Central memory CD8-positive, alpha-beta T cell (primary cell): Measurements from ENCODE around the gene DRD3.

Source experiments
- ATAC-seq: fragments of 150-1000 bp; cut with Tn5 transposase; replicated peaks from 2 replicates; pipeline ENCODE4 v1.10.0; 2022; ENCODE audit warnings: mild to moderate bottlenecking, moderate FRiP score, moderate number of reproducible peaks; ENCODE audit not compliant: poor library complexity, severe bottlenecking; ENCODE audit errors: extremely low read depth
- DNase-seq, 2 donors: peaks; one replicate each; pipeline ENCODE4 v3.0.0; 2021; ENCODE audit warnings: low spot score in 2 of 2
- H3K27ac Mint-ChIP-seq: one replicate; pipeline ENCODE4 v1.8.0; 2022; ENCODE audit warnings: low read depth, mild to moderate bottlenecking, moderate library complexity, mixed read lengths
- H3K27me3 Mint-ChIP-seq: one replicate; pipeline ENCODE4 v1.8.0; 2022; ENCODE audit warnings: mixed read lengths
- H3K36me3 Mint-ChIP-seq: one replicate; pipeline ENCODE4 v1.8.0; 2022; ENCODE audit warnings: mild to moderate bottlenecking, moderate library complexity, mixed read lengths; ENCODE audit not compliant: insufficient read depth
- H3K4me1 Mint-ChIP-seq: one replicate; pipeline ENCODE4 v1.8.0; 2022; ENCODE audit warnings: mixed read lengths
- H3K4me3 Mint-ChIP-seq: one replicate; pipeline ENCODE4 v1.8.0; 2022; ENCODE audit warnings: mild to moderate bottlenecking, moderate library complexity, mixed read lengths
- H3K9me3 Mint-ChIP-seq: one replicate; pipeline ENCODE4 v1.8.0; 2022; ENCODE audit warnings: mixed read lengths

Gene DRD3

GRCh38 chr3:114128826-114129225, 50.0 kb downstream of the DRD3 start:
- Mint-ChIP-seq H3K4me1 (no peaks in the 10 kb centered on the region), H3K36me3 (no peaks in the 10 kb centered on the region), H3K27ac (no peak overlapping the region), H3K27me3 (peaks cover 6% of the 10 kb centered on the region), H3K4me3 (no peak overlapping the region), H3K9me3 (no peaks in the 10 kb centered on the region)
- DNase-seq (no peak), ATAC-seq (no peak)

DNA sequence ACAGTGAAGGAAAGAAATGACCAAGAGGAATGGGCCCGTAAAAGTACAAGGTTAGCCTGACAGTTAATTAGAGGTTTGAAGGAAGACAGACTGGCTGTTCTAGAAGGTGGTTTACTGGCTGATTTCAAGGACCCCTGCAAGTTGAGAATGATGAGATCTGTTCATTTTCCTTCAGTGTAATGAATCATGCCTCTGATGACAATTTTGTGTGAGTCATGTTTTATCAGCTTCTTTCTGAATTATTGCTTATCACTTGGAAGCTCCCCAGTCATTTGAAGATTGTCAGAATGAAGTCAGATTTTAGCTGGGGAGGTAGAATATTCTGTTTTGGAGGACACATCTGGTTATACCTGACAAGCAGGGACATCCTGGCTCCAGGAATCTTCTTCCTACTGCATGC, 50.6 kb downstream of the DRD3 start:
- no peaks in the 10 kb centered on the region for H3K36me3 Mint-ChIP-seq
- no peak for DNase-seq
- H3K4me1 Mint-ChIP-seq, result no peaks in the 10 kb centered on the region
- H3K27ac Mint-ChIP-seq, result no peak overlapping the region
- no peak overlapping the region for H3K4me3 Mint-ChIP-seq
- no peaks in the 10 kb centered on the region for H3K9me3 Mint-ChIP-seq
- H3K27me3 Mint-ChIP-seq, result peaks cover 12% of the 10 kb centered on the region
- ATAC-seq, result no peak

DNA sequence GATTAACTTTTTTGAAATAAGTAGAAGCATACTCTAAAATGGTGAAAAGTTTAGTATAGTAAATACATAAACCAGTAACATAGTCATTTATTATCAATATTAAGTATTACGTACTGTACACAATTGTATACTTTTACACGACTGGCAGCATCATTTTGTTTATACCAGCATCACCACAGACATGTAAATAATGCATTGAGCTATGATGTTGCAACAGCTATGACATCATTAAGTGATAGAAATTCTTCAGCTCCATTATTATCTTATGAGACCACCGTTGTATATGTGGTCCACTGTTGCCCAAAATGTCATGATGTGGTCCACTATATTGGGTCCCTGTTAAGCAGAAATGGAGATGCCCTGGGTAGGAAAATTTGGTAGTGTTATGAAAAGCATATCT, 51.3 kb downstream of the DRD3 start:
- H3K4me3 Mint-ChIP-seq, result no peak overlapping the region
- no peaks in the 10 kb centered on the region for H3K4me1 Mint-ChIP-seq
- ATAC-seq, result no peak

DNA sequence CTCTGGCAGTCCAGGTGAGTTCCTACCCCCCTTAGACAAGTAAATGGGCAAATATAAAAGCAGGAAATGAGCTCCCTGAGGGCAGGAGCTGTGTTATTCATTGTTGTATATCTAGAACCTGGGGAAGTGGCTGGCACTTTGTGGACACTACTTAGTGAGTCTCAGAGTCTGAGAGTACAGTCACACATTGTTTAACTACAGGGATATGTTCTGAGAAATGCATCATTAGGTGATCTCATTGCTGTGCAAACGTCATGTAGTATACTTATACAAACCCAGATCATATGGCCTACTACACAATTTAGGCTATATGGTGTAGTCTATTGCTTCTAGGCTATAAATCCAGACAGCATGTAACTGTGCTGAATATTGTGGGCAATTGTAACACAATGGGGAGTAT, 52.4 kb downstream of the DRD3 start:
- DNase-seq (no peak), ATAC-seq (no peak)
- Mint-ChIP-seq H3K4me3 (no peak overlapping the region), H3K9me3 (no peaks in the 10 kb centered on the region), H3K27me3 (peaks cover 16% of the 10 kb centered on the region), H3K27ac (no peak overlapping the region), H3K4me1 (no peaks in the 10 kb centered on the region), H3K36me3 (no peaks in the 10 kb centered on the region)

More for the DNA sequence above, 51.3 kb downstream of the DRD3 start:
- no peaks in the 10 kb centered on the region for H3K9me3 Mint-ChIP-seq
- H3K27me3 Mint-ChIP-seq, result peaks cover 16% of the 10 kb centered on the region
- DNase-seq, result no peak
- no peaks in the 10 kb centered on the region for H3K36me3 Mint-ChIP-seq
- no peak overlapping the region for H3K27ac Mint-ChIP-seq

DNA sequence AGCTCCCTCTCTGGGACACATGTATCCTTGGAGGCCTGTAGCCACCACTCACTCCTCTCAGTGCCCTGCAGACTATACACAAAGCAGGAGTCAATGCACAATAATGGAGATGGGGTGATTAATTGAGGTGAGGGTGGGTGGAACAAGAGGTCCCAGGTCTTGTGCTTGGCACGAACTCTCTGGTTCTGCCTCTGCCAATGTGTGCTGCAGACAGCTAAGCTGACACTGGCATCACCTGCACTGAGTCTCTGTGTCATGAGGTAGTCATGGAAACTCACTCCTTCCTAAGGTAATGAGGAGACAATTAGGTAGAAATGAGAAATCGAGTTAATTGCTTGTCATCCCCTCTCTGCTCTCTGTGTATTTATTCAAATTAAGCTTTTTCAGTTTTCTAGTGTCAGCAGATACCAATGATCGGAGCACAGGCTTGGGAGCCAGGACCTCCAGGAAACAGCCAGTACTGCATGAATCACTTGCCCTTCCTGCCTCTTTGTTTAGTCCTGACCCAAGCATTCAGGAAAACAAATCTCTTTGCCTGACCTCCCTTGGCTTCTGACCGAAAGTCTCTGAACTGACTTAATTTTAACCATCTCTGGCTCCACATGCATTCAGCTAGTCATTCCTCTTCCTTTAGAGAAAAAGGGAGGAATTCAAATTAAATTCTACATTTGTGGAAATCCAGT, 56.7 kb downstream of the DRD3 start:
- H3K4me1 Mint-ChIP-seq, result no peaks in the 10 kb centered on the region
- H3K27me3 Mint-ChIP-seq, result peaks cover 16% of the 10 kb centered on the region
- no peak for ATAC-seq
- no peaks in the 10 kb centered on the region for H3K9me3 Mint-ChIP-seq
- no peak overlapping the region for H3K27ac Mint-ChIP-seq
- no peak for DNase-seq
- H3K36me3 Mint-ChIP-seq, result no peaks in the 10 kb centered on the region
- no peak overlapping the region for H3K4me3 Mint-ChIP-seq

- Mint-ChIP-seq H3K9me3 (no peaks in the 10 kb centered on the region), H3K27me3 (peaks cover 16% of the 10 kb centered on the region), H3K27ac (no peak overlapping the region), H3K36me3 (no peaks in the 10 kb centered on the region), H3K4me1 (no peaks in the 10 kb centered on the region), H3K4me3 (no peak overlapping the region)
- ATAC-seq (no peak), DNase-seq (no peak)
Measured at GRCh38 chr3:114120211-114120610, 58.6 kb downstream of the DRD3 start.

DNA sequence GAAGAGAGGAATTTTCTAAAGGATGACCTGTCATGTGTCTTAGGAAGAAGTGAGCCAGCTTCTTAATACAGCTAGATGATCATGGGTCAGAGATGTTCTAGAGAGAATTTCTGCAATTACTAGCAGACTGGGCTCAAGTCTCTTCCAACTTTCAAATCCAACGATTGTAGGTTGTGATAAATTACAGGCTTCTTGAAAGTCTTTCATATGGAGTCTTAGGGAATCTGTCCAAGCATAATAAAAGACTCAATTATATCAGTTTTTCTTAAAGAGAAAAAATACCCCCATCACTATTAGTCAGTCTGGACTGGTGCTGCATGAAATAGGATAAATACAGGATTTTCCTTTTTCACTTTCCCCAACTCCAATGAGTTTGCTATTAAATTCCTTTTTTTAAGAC, 59.1 kb downstream of the DRD3 start:
- no peaks in the 10 kb centered on the region for H3K4me1 Mint-ChIP-seq
- H3K36me3 Mint-ChIP-seq, result no peaks in the 10 kb centered on the region
- no peak overlapping the region for H3K4me3 Mint-ChIP-seq
- peaks cover 16% of the 10 kb centered on the region for H3K27me3 Mint-ChIP-seq
- ATAC-seq (no peak), DNase-seq (no peak)
- H3K9me3 Mint-ChIP-seq, result no peaks in the 10 kb centered on the region
- no peak overlapping the region for H3K27ac Mint-ChIP-seq

- Mint-ChIP-seq H3K4me1 (no peaks in the 10 kb centered on the region), H3K27ac (no peak overlapping the region), H3K4me3 (no peak overlapping the region), H3K36me3 (no peaks in the 10 kb centered on the region), H3K27me3 (peaks cover 25% of the 10 kb centered on the region), H3K9me3 (no peaks in the 10 kb centered on the region)
- ATAC-seq, result no peak
- DNase-seq, result no peak
Measured at GRCh38 chr3:114115143-114115542, 63.7 kb downstream of the DRD3 start.

DNA sequence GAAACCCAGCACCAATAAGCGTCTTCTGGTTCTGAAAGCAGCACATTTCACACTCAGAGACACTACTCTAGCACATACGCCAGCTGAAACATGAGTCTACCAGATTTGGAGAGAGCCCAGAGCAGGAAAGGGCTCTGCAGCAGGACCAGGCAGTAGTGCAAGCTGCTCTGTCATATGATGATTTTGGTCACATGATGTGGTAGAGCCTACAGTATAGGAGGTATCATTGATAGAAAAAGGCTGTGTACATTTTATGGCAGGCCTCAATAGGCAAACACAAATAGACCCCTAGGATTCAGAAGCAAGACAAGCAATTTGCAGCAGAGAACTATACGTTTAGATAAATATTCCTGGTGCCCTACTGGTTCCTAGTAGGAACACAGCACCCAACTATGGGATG, 64.1 kb downstream of the DRD3 start:
- peaks cover 29% of the 10 kb centered on the region for H3K27me3 Mint-ChIP-seq
- no peaks in the 10 kb centered on the region for H3K36me3 Mint-ChIP-seq
- no peak for DNase-seq
- no peak overlapping the region for H3K27ac Mint-ChIP-seq
- no peaks in the 10 kb centered on the region for H3K9me3 Mint-ChIP-seq
- H3K4me1 Mint-ChIP-seq, result no peaks in the 10 kb centered on the region
- ATAC-seq, result no peak
- no peak overlapping the region for H3K4me3 Mint-ChIP-seq

DNA sequence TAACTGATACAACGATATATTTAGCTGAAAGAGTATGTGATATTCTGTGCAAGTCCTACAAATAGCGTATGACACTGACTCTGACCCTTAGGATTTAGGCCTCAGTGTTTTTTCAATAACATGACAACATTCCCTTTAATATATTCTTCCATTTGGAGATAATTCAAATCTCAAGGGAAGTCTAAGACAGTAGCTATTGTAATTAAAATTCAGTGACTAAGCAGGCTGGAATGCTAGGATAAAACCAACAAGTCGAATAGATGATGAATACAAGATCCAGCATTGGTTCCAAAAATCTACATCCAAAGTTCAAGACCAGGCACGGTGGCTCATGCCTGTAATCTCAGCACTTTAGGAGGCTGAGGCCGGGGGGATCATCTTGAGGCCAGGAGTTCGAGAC, 66.2 kb downstream of the DRD3 start:
- peaks cover 2% of the 10 kb centered on the region for H3K36me3 Mint-ChIP-seq
- no peaks in the 10 kb centered on the region for H3K9me3 Mint-ChIP-seq
- DNase-seq, result no peak
- H3K27ac Mint-ChIP-seq, result no peak overlapping the region
- peaks cover 36% of the 10 kb centered on the region for H3K27me3 Mint-ChIP-seq
- no peak for ATAC-seq
- H3K4me3 Mint-ChIP-seq, result no peak overlapping the region
- no peaks in the 10 kb centered on the region for H3K4me1 Mint-ChIP-seq

GRCh38 chr3:114111060-114111770, 67.6 kb downstream of the DRD3 start:
- peaks cover 36% of the 10 kb centered on the region for H3K27me3 Mint-ChIP-seq
- H3K4me3 Mint-ChIP-seq, result no peak overlapping the region
- DNase-seq, result no peak
- no peaks in the 10 kb centered on the region for H3K9me3 Mint-ChIP-seq
- no peak for ATAC-seq
- peaks cover 2% of the 10 kb centered on the region for H3K36me3 Mint-ChIP-seq
- no peaks in the 10 kb centered on the region for H3K4me1 Mint-ChIP-seq
- H3K27ac Mint-ChIP-seq, result no peak overlapping the region

DNA sequence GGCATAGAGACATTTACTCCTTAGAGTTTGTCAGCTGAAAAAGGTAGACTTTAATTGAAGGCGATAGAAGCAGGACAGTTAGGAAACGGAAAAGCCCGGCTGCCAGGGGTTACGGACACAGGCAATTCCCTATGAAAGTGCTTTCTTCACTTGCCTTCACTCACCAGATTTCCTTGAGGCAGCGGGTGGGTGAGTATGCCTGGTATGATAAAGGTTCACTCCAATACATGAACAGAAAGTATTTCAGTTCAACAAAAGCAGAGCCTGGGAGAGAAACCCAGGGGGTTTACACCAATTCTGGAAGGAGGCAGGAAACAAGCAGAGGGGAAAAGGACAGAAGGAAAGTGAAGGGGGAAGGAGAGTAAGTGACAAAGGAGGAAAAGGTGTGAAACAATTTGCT, 68.4 kb downstream of the DRD3 start:
- Mint-ChIP-seq H3K4me1 (no peaks in the 10 kb centered on the region), H3K27me3 (peaks cover 36% of the 10 kb centered on the region), H3K4me3 (no peak overlapping the region), H3K36me3 (peaks cover 2% of the 10 kb centered on the region), H3K27ac (no peak overlapping the region), H3K9me3 (no peaks in the 10 kb centered on the region)
- DNase-seq (no peak), ATAC-seq (no peak)

- H3K4me3 Mint-ChIP-seq, result no peak overlapping the region
- no peak for ATAC-seq
- no peak for DNase-seq
- peaks cover 2% of the 10 kb centered on the region for H3K36me3 Mint-ChIP-seq
- H3K4me1 Mint-ChIP-seq, result no peaks in the 10 kb centered on the region
- peaks cover 36% of the 10 kb centered on the region for H3K27me3 Mint-ChIP-seq
- H3K9me3 Mint-ChIP-seq, result no peaks in the 10 kb centered on the region
- H3K27ac Mint-ChIP-seq, result no peak overlapping the region
Measured at GRCh38 chr3:114108137-114108536, 70.7 kb downstream of the DRD3 start.
